ENCODE data around the gene PRIMA1.

PRIMA1 gene

GRCh38 chr14:93686268-93686667 lies 102.0 kb downstream of the PRIMA1 start:
- H3K4me1 ChIP-seq (ENCODE audit: control insufficient read depth, low read length): no peaks in the 10 kb centered on the region
- no peaks in the 10 kb centered on the region for H3K79me2 ChIP-seq (ENCODE audit: control insufficient read depth, low read length)
- H3F3A ChIP-seq (ENCODE audit: control insufficient read depth, insufficient read depth): no peaks in the 10 kb centered on the region
- 0 out of 2 replicates have a peak, but pooled peaks cover 4% of the 10 kb centered on the region for H3K27me3 ChIP-seq (ENCODE audit: control insufficient read depth, low read length)
- H3K4me3 ChIP-seq (ENCODE audit: low read length): no peak overlapping the region
- H3K9me3 ChIP-seq (ENCODE audit: control insufficient read depth, insufficient read depth, low read length): peaks cover 5% of the 10 kb centered on the region
- H3K4me2 ChIP-seq (ENCODE audit: low read length): no peak overlapping the region
- no peaks in the 10 kb centered on the region for H4K20me1 ChIP-seq (ENCODE audit: control insufficient read depth, insufficient read depth, low read depth, low read length)
- TF ChIP-seq EZH2phosphoT487 (IDR thresholded peaks at IDR 0.05; ENCODE audit: borderline replicate concordance, low read length) (no peak), CTCF (IDR thresholded peaks at IDR 0.05; ENCODE audit: low read depth, low read length, poor library complexity, severe bottlenecking) (no peak)
- H3K36me3 ChIP-seq (ENCODE audit: control insufficient read depth, low read length): no peaks in the 10 kb centered on the region
- H3K9me2 ChIP-seq (replicated peaks; ENCODE audit: control insufficient read depth, low read length): no peaks in the 10 kb centered on the region
- H3K27ac ChIP-seq (ENCODE audit: low read depth, low read length): no peak overlapping the region

- peaks cover 5% of the 10 kb centered on the region for H3K9me3 ChIP-seq (ENCODE audit: control insufficient read depth, insufficient read depth, low read length)
- H3K4me1 ChIP-seq (ENCODE audit: control insufficient read depth, low read length): no peaks in the 10 kb centered on the region
- no peaks in the 10 kb centered on the region for H4K20me1 ChIP-seq (ENCODE audit: control insufficient read depth, insufficient read depth, low read depth, low read length)
- TF ChIP-seq EZH2phosphoT487 (IDR thresholded peaks at IDR 0.05; ENCODE audit: borderline replicate concordance, low read length) (no peak), CTCF (IDR thresholded peaks at IDR 0.05; ENCODE audit: low read depth, low read length, poor library complexity, severe bottlenecking) (no peak)
- 0 out of 2 replicates have a peak, but pooled peaks cover 4% of the 10 kb centered on the region for H3K27me3 ChIP-seq (ENCODE audit: control insufficient read depth, low read length)
- no peaks in the 10 kb centered on the region for H3K9me2 ChIP-seq (replicated peaks; ENCODE audit: control insufficient read depth, low read length)
- H3K27ac ChIP-seq (ENCODE audit: low read depth, low read length): no peak overlapping the region
- no peaks in the 10 kb centered on the region for H3K36me3 ChIP-seq (ENCODE audit: control insufficient read depth, low read length)
- H3K4me3 ChIP-seq (ENCODE audit: low read length): no peak overlapping the region
- no peaks in the 10 kb centered on the region for H3K79me2 ChIP-seq (ENCODE audit: control insufficient read depth, low read length)
- H3K4me2 ChIP-seq (ENCODE audit: low read length): no peak overlapping the region
- H3F3A ChIP-seq (ENCODE audit: control insufficient read depth, insufficient read depth): no peaks in the 10 kb centered on the region
Observed at GRCh38 chr14:93685121-93685895, 103.0 kb downstream of the PRIMA1 start.

GRCh38 chr14:93683226-93683625 lies 105.1 kb downstream of the PRIMA1 start:
- no peak overlapping the region for H3K4me2 ChIP-seq (ENCODE audit: low read length)
- no peaks in the 10 kb centered on the region for H3K36me3 ChIP-seq (ENCODE audit: control insufficient read depth, low read length)
- H3K9me2 ChIP-seq (replicated peaks; ENCODE audit: control insufficient read depth, low read length): no peaks in the 10 kb centered on the region
- TF ChIP-seq CTCF (IDR thresholded peaks at IDR 0.05; ENCODE audit: low read depth, low read length, poor library complexity, severe bottlenecking) (no peak), EZH2phosphoT487 (IDR thresholded peaks at IDR 0.05; ENCODE audit: borderline replicate concordance, low read length) (no peak)
- H3K79me2 ChIP-seq (ENCODE audit: control insufficient read depth, low read length): no peaks in the 10 kb centered on the region
- no peak overlapping the region for H3K27ac ChIP-seq (ENCODE audit: low read depth, low read length)
- no peak overlapping the region for H3K4me3 ChIP-seq (ENCODE audit: low read length)
- H4K20me1 ChIP-seq (ENCODE audit: control insufficient read depth, insufficient read depth, low read depth, low read length): no peaks in the 10 kb centered on the region
- H3K4me1 ChIP-seq (ENCODE audit: control insufficient read depth, low read length): no peaks in the 10 kb centered on the region
- no peaks in the 10 kb centered on the region for H3F3A ChIP-seq (ENCODE audit: control insufficient read depth, insufficient read depth)
- 0 out of 2 replicates have a peak, but pooled peaks cover 4% of the 10 kb centered on the region for H3K27me3 ChIP-seq (ENCODE audit: control insufficient read depth, low read length)
- peaks cover 5% of the 10 kb centered on the region for H3K9me3 ChIP-seq (ENCODE audit: control insufficient read depth, insufficient read depth, low read length)
